Tibial nerve (tissue), 3 donors: ENCODE measurements around the gene HGS.

Source experiments
- CTCF ChIP-seq, 5 experiments: fragments of 200-600 bp in 3 of 5; fragments of 450-650 bp in 2 of 5; sonication (generic) in 3 of 5; IDR thresholded peaks; one replicate each; pipeline ENCODE4 v1.5.1; 2016 to 2019; ENCODE audit warnings: antibody characterized with exemption in 5 of 5, mild to moderate bottlenecking in 3 of 5, moderate library complexity in 2 of 5
- POLR2A ChIP-seq, 2 donors: fragments of 450-650 bp; IDR thresholded peaks; one replicate each; pipeline ENCODE4 v1.6.1; 2017; ENCODE audit warnings: antibody characterized with exemption in 2 of 2, mild to moderate bottlenecking in 2 of 2, moderate library complexity in 2 of 2

GRCh38 chr17:81740395-81740961 lies 56.7 kb downstream of the HGS start:
- TF ChIP-seq POLR2A (IDR thresholded peaks at IDR 0.05) (no peak), CTCF (IDR thresholded peaks at IDR 0.05) (no peak)
